ENCODE measurements around the gene SYT7.

GRCh38 chr11:61485080-61485479 is 95.8 kb downstream of the SYT7 start:
- TF ChIP-seq CTCF (IDR thresholded peaks at IDR 0.05) (no peak), POLR2AphosphoS5 (IDR thresholded peaks at IDR 0.05) (no peak), POLR2A (IDR thresholded peaks at IDR 0.05; ENCODE audit: low read depth) (no peak)

Data from esophagus muscularis mucosa (tissue), 3 donors.